ENCODE data around the gene MARCHF9. TPM values are rescaled to one million over a fixed set of nuclear protein-coding genes. Genes with fewer than 3 reads are reported as not detected.

The MARCHF9 gene, protein sequence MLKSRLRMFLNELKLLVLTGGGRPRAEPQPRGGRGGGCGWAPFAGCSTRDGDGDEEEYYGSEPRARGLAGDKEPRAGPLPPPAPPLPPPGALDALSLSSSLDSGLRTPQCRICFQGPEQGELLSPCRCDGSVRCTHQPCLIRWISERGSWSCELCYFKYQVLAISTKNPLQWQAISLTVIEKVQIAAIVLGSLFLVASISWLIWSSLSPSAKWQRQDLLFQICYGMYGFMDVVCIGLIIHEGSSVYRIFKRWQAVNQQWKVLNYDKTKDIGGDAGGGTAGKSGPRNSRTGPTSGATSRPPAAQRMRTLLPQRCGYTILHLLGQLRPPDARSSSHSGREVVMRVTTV
- 4.2 and 6.2 TPM in 2 replicates for total RNA-seq

DNA sequence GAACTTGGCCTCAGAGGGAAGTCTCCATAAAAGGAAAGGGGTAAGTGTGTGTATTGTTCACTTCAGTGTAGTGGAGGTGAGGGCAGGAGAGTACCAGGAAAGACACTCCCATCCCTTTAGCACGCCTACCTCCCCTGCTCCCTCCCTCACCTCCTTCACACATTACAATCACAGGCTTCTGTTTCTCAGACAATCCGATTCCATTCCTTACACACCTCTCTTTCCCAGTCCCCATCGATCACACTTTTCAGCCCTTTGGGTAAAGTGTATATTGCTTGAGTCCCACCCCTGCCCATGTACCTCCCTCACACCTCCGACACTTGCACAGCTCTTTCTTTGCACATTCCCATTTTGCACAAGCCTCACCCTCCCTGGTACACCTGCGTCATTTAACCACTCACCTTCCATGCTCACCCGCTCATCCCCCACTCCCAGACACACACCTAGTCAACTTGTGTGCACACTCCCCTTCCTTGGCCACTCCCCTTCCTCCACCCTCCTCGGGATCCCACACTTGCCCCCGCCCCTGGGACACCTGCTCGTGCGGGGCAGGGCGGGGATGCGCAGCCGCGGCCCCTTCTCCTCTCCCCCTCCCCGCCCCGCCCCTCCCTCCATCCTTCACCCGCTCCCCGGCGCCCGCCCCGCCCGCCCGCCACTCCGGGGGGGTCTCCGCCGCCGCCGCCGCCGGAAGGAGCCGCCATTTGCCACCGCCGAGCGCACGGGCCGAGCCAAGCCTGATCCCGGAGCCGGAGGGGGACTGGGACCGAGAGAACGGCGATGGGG is at the start of gene MARCHF9:
Gene MARCHF9 (plus strand): TSS at position 693 of the 783 bp plus-strand sequence. CDS start 426 bp downstream, outside the sequence.

DNA sequence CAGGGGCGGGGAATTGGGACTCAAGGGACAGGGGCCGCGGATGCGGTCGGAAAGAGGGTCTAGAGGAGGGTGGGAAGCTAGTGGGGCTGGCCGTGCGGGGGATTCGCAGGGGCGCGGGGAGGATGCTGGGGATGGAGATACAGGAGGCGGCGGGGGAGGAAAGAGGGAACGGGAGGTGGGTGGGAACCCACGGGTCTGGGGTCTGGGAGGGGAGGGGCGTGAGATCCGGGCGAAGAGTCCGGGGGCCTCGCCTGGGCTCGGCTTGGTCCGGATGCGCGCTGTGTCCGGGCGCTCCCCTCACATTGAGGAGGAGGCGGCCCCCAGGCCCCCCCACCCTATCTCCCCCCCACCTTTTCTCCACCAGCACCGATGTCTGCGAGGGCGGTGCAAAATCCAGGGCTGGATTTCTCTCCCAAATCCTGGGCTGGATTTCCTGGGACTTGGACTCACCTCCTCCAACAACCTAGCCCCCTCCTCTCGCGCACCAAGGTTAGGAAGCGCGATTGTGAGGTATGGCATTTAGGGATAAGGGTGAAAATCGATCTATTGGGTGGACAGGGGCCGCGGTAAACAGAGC is 16.2 kb upstream of the MARCHF9 start, which contains the start of gene AGAP2:
Gene AGAP2 (minus strand): TSS at position 82 of the 577 bp plus-strand sequence. CDS start 496 bp downstream, outside the sequence.

DNA sequence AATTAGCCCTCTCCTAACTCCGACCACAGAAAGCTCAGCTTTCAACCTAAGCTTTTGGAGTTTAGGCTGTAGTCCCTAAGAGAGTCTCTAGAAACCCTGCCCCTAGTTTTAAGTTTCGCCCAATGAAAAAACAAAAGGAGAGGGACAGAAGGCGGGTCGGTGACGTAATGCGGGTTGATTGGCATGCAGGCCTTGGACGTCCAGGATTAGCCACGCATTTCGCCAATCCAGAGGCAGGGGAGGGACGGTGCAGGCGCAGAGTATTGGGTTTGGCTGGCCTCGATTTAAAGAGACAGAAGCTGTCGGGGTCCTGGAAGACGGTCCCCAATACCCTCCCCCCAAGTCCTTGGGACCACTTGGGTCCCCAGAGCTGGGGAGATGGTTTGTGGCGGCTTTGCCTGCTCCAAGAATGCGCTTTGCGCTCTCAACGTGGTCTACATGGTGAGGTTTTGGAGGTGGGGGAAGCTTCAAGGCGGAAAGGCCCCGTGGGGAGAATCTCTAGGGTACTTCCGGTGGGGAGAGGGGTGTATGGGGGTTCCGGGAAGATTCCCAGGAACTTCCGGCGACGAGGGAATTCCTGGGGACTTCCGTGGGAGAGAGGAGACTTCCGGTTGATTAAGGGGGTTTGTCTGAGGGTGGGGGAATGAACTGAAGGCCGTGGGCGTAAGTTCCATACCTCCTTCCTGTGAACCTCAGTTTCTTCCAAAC is 10.0 kb upstream of the MARCHF9 start, which contains the start of gene TSPAN31:
Gene TSPAN31 (plus strand): TSS at position 263 of the 708 bp plus-strand sequence. CDS start 116 bp downstream, at position 379.

DNA sequence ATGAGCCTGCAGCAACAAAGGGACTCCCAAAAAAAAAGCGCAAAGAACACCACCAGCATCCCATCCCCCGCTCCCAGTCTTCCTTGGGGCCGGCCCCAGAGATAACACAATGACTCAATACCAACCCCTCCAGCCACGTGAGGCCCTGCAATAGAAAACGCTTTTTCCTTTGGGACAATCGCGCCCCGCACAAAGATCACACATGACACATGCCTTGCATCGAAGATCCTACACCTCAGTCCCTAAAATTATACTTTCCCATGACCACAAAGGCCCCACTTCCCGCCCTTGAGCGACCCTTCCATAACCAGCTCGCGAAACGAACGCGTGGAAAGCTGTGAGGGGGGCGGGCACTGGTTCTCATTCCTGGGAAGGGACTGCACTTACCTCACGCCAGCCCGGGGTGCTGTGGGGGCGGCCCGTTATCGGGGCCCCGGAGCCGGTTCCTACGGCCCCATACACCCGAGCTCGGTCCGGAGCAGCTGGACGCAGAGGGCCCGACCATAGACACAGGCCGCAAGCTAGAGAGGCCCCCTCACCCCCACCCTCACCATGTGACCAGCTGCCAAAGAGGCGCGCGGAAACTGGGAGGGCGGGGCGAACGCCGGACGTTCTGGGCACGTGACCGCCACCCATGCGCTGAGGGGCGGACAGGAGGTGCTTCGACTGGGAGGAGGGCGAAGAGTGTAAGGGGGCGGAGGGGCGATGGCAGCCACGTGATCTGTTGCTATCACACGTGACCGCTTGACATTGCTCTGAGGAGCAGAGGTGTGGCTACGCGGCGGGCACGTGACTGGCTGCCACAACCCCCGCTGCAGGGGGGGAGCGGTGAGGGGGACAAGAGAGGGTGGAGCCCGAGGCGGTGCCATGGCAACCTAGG is 2.9 kb upstream of the MARCHF9 start, which contains the start of gene CDK4:
Gene CDK4 (minus strand): TSS at position 523 of the 880 bp plus-strand sequence. CDS start 593 bp downstream, outside the sequence.

DNA sequence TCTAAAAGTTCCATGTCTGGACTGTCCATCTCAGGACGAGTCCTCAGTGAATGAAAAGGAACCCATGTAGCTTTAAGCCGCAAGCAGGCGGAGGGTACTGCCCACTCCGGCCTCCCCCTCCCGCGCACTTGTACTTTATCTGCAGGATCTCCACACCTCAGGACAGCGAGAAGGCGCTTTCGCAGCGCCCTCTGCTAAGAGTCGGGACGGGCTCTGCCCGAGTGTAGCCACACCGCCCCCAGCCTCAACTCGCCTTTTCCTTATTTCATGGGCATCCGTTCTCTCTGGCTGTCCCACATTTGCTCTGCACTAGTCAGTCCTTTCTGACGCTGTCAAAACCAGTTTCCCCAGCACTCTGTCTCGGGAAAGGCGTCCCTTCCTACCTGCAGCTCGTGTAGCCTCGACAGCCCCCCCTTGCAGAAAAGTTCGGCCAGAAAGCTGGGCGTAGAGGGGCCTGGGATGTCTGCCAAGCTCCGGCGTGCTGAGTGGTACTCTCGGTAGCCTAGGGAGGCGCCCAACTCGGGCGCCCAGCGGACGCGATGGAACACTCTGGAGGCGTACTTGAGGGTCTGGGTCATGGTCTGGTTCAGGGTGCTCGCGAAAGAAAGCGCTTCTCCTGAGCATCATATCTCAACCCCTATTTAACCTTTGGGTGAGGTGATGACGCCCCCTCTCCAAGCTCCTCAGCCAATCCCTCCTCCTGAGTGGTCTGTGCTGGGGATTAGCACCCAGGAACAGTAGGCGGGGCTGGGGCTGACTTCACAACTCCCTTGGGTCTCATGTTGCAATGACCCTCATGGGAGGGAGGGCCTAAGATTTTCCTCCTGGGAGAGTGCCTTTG is 11.8 kb downstream of the MARCHF9 start, which contains the start of gene CYP27B1:
Gene CYP27B1 (minus strand): TSS at position 615 of the 841 bp plus-strand sequence. CDS start 37 bp downstream, at position 578.

DNA sequence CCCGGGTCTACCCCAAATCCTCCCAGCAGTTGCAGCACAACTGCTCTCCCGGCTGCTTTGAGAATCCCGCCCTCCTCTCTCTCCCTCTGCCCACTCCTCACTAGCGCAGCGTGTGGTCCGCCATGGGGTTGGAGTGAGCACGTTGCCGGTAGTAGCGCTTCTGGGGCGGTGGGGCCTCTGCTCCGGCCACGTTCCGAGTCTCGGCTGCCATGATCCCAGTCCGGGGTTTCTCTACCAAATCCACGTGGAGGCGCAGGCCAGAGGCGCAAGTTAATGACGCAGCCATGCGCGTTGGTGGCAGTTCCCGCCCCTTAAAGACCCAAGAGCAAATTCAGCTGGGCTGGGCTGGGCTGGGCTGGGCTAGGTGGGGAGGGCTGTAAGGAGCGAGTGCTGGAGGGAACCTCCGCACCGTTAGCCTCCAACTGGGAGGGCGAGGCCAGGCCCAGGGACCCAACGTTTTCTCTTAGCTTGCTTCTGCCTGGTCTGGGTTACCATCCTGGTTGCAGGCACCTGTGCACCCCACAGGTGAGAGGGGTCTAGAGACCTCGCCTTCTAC is 17.0 kb downstream of the MARCHF9 start, which contains the start of gene METTL1:
Gene METTL1 (minus strand): TSS at position 233 of the 556 bp plus-strand sequence. CDS start 22 bp downstream, at position 211.

DNA sequence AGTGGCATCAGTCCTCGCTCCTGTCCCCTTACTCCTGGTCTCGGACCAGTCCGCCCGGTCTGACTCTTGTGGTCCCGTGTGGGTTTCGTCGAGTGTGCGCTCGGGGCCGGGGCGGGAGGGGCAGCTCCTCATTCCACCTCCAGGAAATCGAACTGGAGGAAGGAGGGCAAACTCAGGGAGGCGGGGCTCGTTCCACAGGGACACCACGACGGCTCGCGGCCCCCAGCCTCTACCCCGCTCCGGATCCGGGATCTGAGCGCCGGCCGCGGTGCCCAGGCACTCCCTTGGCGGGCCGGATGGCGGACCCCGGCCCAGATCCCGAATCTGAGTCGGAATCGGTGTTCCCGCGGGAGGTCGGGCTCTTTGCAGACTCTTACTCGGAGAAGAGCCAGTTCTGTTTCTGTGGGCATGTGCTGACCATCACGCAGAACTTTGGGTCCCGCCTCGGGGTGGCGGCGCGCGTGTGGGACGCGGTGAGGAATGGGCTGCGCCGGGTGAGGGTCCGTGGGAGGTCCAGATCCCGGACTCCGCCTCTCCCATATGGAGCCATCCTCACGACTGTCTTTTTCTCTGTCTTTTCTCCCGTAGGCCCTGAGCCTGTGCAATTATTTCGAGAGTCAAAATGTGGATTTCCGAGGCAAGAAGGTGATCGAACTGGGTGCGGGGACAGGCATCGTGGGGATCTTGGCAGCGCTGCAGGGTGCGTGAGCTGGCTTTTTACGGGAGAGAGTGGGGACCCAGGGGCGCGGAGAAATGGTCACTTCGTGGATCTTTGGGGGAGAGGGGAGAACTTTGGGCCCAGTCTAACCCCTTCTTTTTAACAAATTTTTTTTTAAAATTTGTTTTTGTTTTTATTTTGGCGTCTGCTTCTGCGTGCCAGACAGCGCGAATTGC is 17.8 kb downstream of the MARCHF9 start, which contains the start of gene EEF1AKMT3:
Gene EEF1AKMT3 (plus strand): TSS at position 186 of the 894 bp plus-strand sequence. CDS start 111 bp downstream, at position 297.

DNA sequence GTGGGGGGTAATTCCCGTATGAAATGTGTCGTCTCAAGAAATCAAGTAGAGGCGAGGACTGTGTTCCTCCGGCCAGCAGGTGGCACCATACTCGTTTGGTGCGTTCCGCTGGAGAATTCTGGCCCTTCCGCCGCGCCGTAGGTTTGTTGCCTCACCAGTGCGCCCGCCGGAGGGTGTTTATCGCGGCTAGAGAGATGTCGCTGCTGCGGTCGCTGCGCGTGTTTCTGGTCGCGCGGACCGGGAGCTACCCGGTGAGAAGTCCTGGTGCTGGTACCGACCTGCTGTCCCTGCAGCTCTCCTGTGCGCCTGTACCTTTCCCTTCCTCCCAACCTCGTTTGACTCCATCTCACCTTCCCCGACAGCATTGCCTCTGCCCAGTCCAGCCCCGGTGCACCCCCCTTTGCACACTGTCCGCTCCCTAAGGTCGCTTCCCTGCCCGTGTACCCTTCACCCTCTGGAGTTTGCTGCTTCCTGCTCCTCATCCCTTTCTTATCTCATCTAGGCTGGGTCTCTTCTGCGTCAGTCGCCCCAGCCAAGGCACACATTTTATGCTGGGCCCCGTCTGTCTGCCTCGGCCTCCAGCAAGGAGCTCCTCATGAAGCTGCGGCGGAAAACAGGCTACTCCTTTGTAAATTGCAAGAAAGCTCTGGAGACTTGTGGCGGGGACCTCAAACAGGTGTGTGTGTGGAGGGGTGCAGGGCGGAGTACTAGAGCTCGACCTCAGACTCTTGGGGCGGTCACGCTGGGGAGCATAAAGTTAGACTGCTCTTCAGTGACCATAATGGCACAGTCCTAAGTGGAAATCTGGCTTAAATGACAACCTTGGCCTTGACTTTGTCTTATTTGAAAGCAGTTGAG is 27.9 kb downstream of the MARCHF9 start, which contains the start of gene TSFM:
Gene TSFM (plus strand): TSS at position 180 of the 858 bp plus-strand sequence. CDS start 15 bp downstream, at position 195.

Other genes with a start within 250 kb of the MARCHF9 start
- 42.5 and 66.2 TPM in 2 replicates for gene DDIT3, start 234.6 kb upstream of the MARCHF9 start, total RNA-seq
- 8.2 and 15.3 TPM in 2 replicates for gene MBD6, start 232.3 kb upstream of the MARCHF9 start, total RNA-seq
- gene DCTN2, start 207.9 kb upstream of the MARCHF9 start, total RNA-seq: 99.9 and 100.0 TPM in 2 replicates
- gene KIF5A, start 205.1 kb upstream of the MARCHF9 start, total RNA-seq: 0.98 and 2.1 TPM in 2 replicates
- gene PIP4K2C, start 163.9 kb upstream of the MARCHF9 start, total RNA-seq: 22.9 and 28.2 TPM in 2 replicates
- gene DTX3, start 150.3 kb upstream of the MARCHF9 start, total RNA-seq: 15.6 and 24.3 TPM in 2 replicates
- gene ARHGEF25, start 143.7 kb upstream of the MARCHF9 start, total RNA-seq: 31.5 and 31.7 TPM in 2 replicates
- 6.4 and 14.5 TPM in 2 replicates for gene B4GALNT1, start 121.9 kb upstream of the MARCHF9 start, total RNA-seq
- gene OS9, start 61.0 kb upstream of the MARCHF9 start, total RNA-seq: 330 and 353 TPM in 2 replicates
- 0.17 and 0.20 TPM in 2 replicates for gene AGAP2, start 16.4 kb upstream of the MARCHF9 start, total RNA-seq
- 51.1 and 81.8 TPM in 2 replicates for gene TSPAN31, start 10.1 kb upstream of the MARCHF9 start, total RNA-seq
- 152 and 184 TPM in 2 replicates for gene CDK4, start 2.8 kb upstream of the MARCHF9 start, total RNA-seq
- gene CYP27B1, start 12.0 kb downstream of the MARCHF9 start, total RNA-seq: 0.20 and 0.79 TPM in 2 replicates
- 6.2 and 13.6 TPM in 2 replicates for gene METTL1, start 17.0 kb downstream of the MARCHF9 start, total RNA-seq
- 6.1 and 10.7 TPM in 2 replicates for gene EEF1AKMT3, start 17.5 kb downstream of the MARCHF9 start, total RNA-seq
- 16.0 and 17.1 TPM in 2 replicates for gene TSFM, start 27.7 kb downstream of the MARCHF9 start, total RNA-seq
- 4.0 and 4.2 TPM in 2 replicates for gene AVIL, start 63.6 kb downstream of the MARCHF9 start, total RNA-seq
- 81.6 and 108 TPM in 2 replicates for gene CTDSP2, start 91.6 kb downstream of the MARCHF9 start, total RNA-seq
- 2.8 and 9.8 TPM in 2 replicates for gene ATP23, start 186.5 kb downstream of the MARCHF9 start, total RNA-seq